A673 (cell line): ENCODE measurements around the gene METTL18.

Source experiments
- EZH2 ChIP-seq: fragments of 200-600 bp; sonication (generic); IDR thresholded peaks from 2 replicates; pipeline ENCODE4 v1.6.1; 2017; ENCODE audit warnings: borderline replicate concordance, low read depth, mild to moderate bottlenecking, mixed read lengths, antibody characterized with exemption, low read length; ENCODE audit not compliant: poor library complexity, severe bottlenecking
- TF ChIP-seq, protein P1 (sequence below): fragments of 300-800, 200-600 bp; sonication (generic); conservative IDR thresholded peaks from 2 replicates; pipeline ENCODE4 v1.5.1; 2017; ENCODE audit warnings: low read depth, mild to moderate bottlenecking, antibody characterized with exemption, low read length, moderate library complexity, mixed read lengths

DNA sequence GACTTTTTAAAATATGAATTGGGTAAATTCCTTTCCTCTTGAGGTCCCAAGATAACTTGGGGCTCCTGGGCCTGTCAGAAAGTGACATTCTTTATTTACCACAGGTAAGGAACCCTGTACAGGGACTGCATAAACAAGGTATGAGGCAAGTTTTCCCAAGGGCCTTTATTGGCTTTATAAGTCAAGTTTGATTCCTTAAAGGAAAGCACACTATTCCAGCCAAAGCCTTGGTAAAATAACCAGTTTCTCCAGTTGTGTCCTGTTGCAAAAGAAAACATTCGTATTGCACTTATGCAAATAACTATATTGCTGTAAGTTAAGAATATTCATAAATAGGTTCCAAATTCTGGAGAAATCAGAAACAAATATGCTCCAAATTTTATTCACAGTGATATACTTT, 21.9 kb upstream of the METTL18 start:
- TF ChIP-seq, protein P1, sequence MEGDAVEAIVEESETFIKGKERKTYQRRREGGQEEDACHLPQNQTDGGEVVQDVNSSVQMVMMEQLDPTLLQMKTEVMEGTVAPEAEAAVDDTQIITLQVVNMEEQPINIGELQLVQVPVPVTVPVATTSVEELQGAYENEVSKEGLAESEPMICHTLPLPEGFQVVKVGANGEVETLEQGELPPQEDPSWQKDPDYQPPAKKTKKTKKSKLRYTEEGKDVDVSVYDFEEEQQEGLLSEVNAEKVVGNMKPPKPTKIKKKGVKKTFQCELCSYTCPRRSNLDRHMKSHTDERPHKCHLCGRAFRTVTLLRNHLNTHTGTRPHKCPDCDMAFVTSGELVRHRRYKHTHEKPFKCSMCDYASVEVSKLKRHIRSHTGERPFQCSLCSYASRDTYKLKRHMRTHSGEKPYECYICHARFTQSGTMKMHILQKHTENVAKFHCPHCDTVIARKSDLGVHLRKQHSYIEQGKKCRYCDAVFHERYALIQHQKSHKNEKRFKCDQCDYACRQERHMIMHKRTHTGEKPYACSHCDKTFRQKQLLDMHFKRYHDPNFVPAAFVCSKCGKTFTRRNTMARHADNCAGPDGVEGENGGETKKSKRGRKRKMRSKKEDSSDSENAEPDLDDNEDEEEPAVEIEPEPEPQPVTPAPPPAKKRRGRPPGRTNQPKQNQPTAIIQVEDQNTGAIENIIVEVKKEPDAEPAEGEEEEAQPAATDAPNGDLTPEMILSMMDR: no peak
- TF ChIP-seq EZH2: no peak
